CD4-positive, alpha-beta T cell treated with Interferon alpha-2 for 1 hour (primary cell): ENCODE data around the gene NUDT6.
A peak's percentile ranks its signal among the peaks of the same experiment; 100 is the strongest.

Experiments
- DNase-seq, 2 donors: peaks; one replicate each; pipeline ENCODE4 v3.0.0-alpha.2; 2020 to 2022

The NUDT6 gene

GRCh38 chr4:122921971-122922876 lies at the start of gene NUDT6:
TSS of gene NUDT6 (minus strand) at chr4:122922597. CDS start at chr4:122922572, 25 bp downstream.
- peak; percentile 4 to 45 for DNase-seq

GRCh38 chr4:122968227-122968812 lies 45.9 kb upstream of the NUDT6 start:
- no peak for DNase-seq

- no peak for DNase-seq
Observed at GRCh38 chr4:122967231-122967630, 44.8 kb upstream of the NUDT6 start.

- DNase-seq: no peak
Observed at GRCh38 chr4:122966201-122966600, 43.8 kb upstream of the NUDT6 start.

- DNase-seq: no peak
Observed at GRCh38 chr4:122963216-122963615, 40.8 kb upstream of the NUDT6 start.

GRCh38 chr4:122960611-122961000 lies 38.2 kb upstream of the NUDT6 start:
- no peak for DNase-seq

- no peak for DNase-seq
Observed at GRCh38 chr4:122959981-122960610, 37.7 kb upstream of the NUDT6 start.

- DNase-seq: no peak
Observed at GRCh38 chr4:122959441-122959840, 37.0 kb upstream of the NUDT6 start.

GRCh38 chr4:122958505-122958904 lies 36.1 kb upstream of the NUDT6 start:
- no peak for DNase-seq

- DNase-seq: no peak
Observed at GRCh38 chr4:122953924-122954323, 31.5 kb upstream of the NUDT6 start.

GRCh38 chr4:122952028-122952427 lies 29.6 kb upstream of the NUDT6 start:
- DNase-seq: no peak

GRCh38 chr4:122948671-122949070 lies 26.3 kb upstream of the NUDT6 start:
- no peak for DNase-seq

GRCh38 chr4:122946142-122946541 lies 23.7 kb upstream of the NUDT6 start:
- DNase-seq: no peak

- peak; percentile 27 to 56 for DNase-seq
Observed at GRCh38 chr4:122945136-122945535, 22.7 kb upstream of the NUDT6 start.

- DNase-seq: no peak
Observed at GRCh38 chr4:122932763-122933162, 10.4 kb upstream of the NUDT6 start.

- DNase-seq: peak in 1 of 2 donors; percentile 16
Observed at GRCh38 chr4:122930862-122931261, 8.5 kb upstream of the NUDT6 start.

- no peak for DNase-seq
Observed at GRCh38 chr4:122928930-122929329, 6.5 kb upstream of the NUDT6 start.

- peak; percentile 85 to 90 for DNase-seq
Observed at GRCh38 chr4:122922877-122923511, 597 bp upstream of the NUDT6 start.

GRCh38 chr4:122921300-122921699 lies 1.1 kb downstream of the NUDT6 start:
- no peak for DNase-seq

- no peak for DNase-seq
Observed at GRCh38 chr4:122920473-122920872, 1.9 kb downstream of the NUDT6 start.

- no peak for DNase-seq
Observed at GRCh38 chr4:122917731-122918130, 4.7 kb downstream of the NUDT6 start.

GRCh38 chr4:122914938-122915337 lies 7.5 kb downstream of the NUDT6 start:
- no peak for DNase-seq

GRCh38 chr4:122914292-122914904 lies 8.0 kb downstream of the NUDT6 start:
- DNase-seq: peak in 1 of 2 donors; percentile 67
